NCI-H2196 treated with DMSO at 0.1 percent for 48 hours (cell line): ENCODE results near the gene CCNF.
"Not testable (repeated sequence)": the region's sequence is repeated elsewhere in the genome, so short reads cannot be mapped to it uniquely, and the experiment has no call there.

ENCODE experiments used
- DNase-seq: peaks from one replicate; lab custom pipeline; 2025; ENCODE audit not compliant: unreplicated experiment; lab: John Stamatoyannopoulos, UW

The CCNF gene

GRCh38 chr16:2471016-2471652 is 41.9 kb downstream of the CCNF start, which contains the start of gene NTN3:
NTN3 (plus strand) TSS chr16:2471297; CDS start chr16:2471702, 405 bp downstream.
- no peak for DNase-seq

GRCh38 chr16:2471653-2472487 is 42.6 kb downstream of the CCNF start:
- no peak for DNase-seq

GRCh38 chr16:2472488-2472864 is 43.2 kb downstream of the CCNF start:
- no peak for DNase-seq

GRCh38 chr16:2472885-2473445 is 43.7 kb downstream of the CCNF start:
- no peak for DNase-seq

GRCh38 chr16:2473446-2473926 is 44.2 kb downstream of the CCNF start:
- no peak for DNase-seq

- DNase-seq: no peak
Observed at GRCh38 chr16:2473999-2474876, 45.0 kb downstream of the CCNF start.

- DNase-seq: peak; percentile 63
Observed at GRCh38 chr16:2474877-2475412, 45.7 kb downstream of the CCNF start, which contains the start of gene TBC1D24. TBC1D24 (plus strand) TSS chr16:2475127; CDS start chr16:2496149, 21,022 bp downstream.

- DNase-seq: no peak
Observed at GRCh38 chr16:2475413-2476344, 46.4 kb downstream of the CCNF start.

GRCh38 chr16:2476345-2476720 is 47.1 kb downstream of the CCNF start:
- DNase-seq: no peak

- no peak for DNase-seq
Observed at GRCh38 chr16:2476741-2477140, 47.5 kb downstream of the CCNF start.

- DNase-seq: no peak
Observed at GRCh38 chr16:2477327-2477726, 48.1 kb downstream of the CCNF start.

- no peak for DNase-seq
Observed at GRCh38 chr16:2478279-2478678, 49.0 kb downstream of the CCNF start.

GRCh38 chr16:2479996-2480395 is 50.7 kb downstream of the CCNF start:
- not testable (repeated sequence) for DNase-seq

GRCh38 chr16:2480948-2481347 is 51.7 kb downstream of the CCNF start:
- no peak for DNase-seq

GRCh38 chr16:2481676-2482075 is 52.4 kb downstream of the CCNF start:
- no peak for DNase-seq

GRCh38 chr16:2482249-2482648 is 53.0 kb downstream of the CCNF start:
- no peak for DNase-seq

GRCh38 chr16:2482708-2483534 is 53.7 kb downstream of the CCNF start:
- peak; percentile 76 for DNase-seq
